A673 (cell line): ENCODE results near the gene FBLN1.

Source experiments
- CTCF ChIP-seq: fragments of 300-800, 200-600 bp; sonication (generic); conservative IDR thresholded peaks from 2 replicates; pipeline ENCODE4 v1.5.1; 2017; ENCODE audit warnings: low read depth, mild to moderate bottlenecking, antibody characterized with exemption, low read length, moderate library complexity, mixed read lengths
- EZH2 ChIP-seq: fragments of 200-600 bp; sonication (generic); IDR thresholded peaks from 2 replicates; pipeline ENCODE4 v1.6.1; 2017; ENCODE audit warnings: borderline replicate concordance, low read depth, mild to moderate bottlenecking, mixed read lengths, antibody characterized with exemption, low read length; ENCODE audit not compliant: poor library complexity, severe bottlenecking

DNA sequence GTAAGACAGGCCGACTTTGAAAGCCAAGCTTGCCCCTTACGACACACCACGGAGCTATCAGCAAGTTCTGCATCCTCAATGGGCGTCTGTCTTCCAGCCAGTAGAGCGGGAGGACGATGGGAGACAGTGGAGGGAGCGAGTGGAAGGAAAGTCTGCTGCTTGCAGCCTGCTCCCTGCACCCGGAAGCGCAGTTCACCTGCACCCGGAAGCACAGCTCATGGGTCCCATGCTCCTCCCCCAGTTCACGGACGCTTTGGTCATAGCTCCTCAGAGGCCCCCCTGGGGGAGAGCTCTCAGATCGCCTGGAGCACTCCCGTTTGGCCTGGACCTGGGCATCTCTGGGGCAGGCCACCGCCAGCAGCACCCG is 51.3 kb downstream of the FBLN1 start:
- TF ChIP-seq CTCF (no peak; the same call in 1 of the 2 replicates), EZH2 (no peak)
